ENCODE results near the gene MGMT.

The MGMT gene

DNA sequence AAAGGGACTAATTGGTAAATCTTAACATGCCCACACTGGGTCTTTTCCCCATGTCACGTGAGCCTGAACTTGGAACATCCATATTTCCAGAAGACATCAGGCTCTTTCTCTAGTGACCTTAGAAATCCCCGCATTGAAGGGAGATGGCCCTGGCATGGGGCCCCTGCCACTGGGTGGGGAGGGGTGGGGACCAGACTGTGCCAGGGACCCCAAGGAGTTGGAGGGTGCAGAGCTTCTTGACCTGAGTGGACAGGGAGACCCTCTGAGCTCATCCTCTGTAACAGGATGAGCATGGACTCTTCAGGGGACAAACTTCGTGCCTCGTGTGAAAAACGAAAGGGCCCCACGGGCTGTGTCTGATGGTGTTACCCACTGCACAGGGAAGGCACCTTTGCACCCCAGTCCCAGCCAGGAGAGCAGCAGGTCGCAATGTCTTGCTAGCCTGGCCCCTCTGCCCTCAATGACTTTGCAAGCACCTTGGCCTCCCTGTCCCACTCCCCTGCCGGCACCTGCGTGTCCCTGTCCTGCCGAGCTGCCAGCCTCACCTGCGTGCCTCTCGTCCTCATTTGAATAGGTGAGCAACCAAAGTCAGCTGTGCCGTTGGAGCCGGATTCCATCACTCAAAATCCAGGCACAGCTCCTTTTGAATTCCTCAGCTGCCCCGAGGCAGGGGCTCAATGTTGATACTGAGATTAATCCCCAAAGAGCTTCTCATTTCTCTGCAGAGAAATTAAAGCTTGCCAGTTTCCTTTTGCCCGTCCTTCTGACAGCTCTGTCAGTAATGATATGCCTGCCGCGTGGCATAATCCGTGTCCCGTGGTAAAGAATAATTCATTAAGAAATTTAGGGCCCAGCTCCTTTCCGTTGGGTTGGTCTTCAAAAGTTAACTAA, 262.1 kb downstream of the MGMT start:
- no peak for DNase-seq (ENCODE audit: low spot score)
- TF ChIP-seq, protein P1, sequence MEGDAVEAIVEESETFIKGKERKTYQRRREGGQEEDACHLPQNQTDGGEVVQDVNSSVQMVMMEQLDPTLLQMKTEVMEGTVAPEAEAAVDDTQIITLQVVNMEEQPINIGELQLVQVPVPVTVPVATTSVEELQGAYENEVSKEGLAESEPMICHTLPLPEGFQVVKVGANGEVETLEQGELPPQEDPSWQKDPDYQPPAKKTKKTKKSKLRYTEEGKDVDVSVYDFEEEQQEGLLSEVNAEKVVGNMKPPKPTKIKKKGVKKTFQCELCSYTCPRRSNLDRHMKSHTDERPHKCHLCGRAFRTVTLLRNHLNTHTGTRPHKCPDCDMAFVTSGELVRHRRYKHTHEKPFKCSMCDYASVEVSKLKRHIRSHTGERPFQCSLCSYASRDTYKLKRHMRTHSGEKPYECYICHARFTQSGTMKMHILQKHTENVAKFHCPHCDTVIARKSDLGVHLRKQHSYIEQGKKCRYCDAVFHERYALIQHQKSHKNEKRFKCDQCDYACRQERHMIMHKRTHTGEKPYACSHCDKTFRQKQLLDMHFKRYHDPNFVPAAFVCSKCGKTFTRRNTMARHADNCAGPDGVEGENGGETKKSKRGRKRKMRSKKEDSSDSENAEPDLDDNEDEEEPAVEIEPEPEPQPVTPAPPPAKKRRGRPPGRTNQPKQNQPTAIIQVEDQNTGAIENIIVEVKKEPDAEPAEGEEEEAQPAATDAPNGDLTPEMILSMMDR (IDR thresholded peaks at IDR 0.05; ENCODE audit: extremely low read depth, missing control alignments): no peak

DNA sequence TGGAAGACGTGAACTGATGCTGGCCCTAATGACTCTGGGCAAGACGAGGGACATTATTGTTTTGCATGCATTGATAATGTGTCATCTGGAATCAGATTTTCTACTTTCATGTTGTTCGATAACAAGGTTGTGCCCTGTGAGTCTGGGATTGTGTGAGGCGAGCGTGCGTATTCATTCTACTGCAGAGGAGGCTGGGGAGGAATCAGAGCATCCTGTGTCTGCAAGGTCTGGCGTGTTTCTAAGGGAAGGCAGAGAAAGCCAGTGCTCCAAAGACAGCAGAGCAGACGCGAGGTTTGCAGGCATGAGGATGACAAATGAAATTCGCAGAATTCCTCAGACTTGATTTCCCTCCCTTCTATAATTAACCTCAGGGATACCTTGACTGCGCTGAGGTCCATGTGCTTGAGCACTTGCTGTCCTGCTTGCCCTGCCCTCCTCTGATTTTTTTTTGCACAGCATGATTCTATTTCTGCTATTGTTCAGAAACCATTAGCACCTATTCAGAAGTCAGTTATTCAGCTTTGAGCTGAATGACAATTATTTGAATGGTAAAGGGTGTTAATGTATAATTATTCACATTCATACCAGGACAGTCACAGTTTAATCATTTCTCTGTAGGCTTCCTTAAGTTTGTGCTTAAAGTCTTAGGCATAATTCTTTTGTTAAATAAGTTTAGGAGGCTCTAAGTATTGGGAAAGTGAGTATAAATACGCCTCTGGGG, 263.4 kb downstream of the MGMT start:
- no peak for DNase-seq (ENCODE audit: low spot score)
- TF ChIP-seq, protein P1 (IDR thresholded peaks at IDR 0.05; ENCODE audit: extremely low read depth, missing control alignments): no peak

DNA sequence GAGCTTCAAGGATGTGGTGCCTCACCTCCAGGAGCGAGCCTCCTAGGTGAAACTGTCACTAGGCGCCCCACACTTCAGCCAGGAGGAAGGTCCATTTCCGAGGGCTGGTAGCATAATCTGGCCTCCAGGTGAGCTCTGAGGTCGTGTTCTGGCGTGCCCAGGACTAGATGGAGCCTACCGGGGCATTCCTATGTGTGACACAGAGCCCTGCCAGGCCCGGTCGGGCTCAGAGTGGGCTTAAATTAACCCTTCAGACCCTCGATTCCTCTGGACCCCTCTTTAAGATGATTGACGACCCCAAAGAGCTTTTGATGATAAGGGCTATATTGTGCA, 263.9 kb downstream of the MGMT start:
- DNase-seq (ENCODE audit: low spot score): no peak
- TF ChIP-seq, protein P1 (IDR thresholded peaks at IDR 0.05; ENCODE audit: extremely low read depth, missing control alignments): no peak

DNA sequence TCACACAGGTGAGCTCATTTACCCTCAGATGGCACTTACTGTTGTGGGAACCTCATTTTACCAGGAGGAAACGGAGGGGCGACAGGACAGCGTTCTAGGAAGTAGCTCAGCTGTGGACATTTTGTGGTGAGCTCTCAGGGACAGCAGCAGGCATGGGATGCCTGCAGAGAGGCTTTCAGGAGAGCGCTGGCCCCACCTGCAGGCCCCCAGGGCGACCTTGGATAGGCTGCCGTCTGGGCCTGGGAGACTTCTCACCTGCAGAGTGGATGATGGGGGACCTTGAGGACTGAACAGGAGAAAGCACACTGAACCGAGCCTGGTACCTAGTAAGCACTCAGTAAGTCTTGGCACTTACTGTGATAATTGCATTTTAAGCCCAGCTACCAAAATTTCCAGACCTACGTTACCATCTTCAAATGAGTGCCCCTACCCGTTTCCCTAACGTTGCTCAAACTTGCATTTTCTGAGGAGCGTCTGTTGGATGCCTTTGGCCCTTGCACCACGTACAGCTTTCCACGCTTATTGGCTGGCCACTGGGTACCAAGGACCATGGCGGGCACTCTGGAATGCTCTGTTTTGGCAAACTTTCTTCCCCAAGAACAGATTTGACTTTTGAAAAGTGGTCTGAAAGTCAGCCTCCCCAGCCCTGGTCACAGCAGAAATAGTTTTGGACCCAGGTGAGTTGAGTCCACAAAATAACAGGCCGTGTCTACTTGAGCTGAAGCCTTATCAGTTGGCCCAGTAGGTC, 273.7 kb downstream of the MGMT start:
- TF ChIP-seq, protein P1 (IDR thresholded peaks at IDR 0.05; ENCODE audit: extremely low read depth, missing control alignments): no peak
- DNase-seq (ENCODE audit: low spot score): no peak

DNA sequence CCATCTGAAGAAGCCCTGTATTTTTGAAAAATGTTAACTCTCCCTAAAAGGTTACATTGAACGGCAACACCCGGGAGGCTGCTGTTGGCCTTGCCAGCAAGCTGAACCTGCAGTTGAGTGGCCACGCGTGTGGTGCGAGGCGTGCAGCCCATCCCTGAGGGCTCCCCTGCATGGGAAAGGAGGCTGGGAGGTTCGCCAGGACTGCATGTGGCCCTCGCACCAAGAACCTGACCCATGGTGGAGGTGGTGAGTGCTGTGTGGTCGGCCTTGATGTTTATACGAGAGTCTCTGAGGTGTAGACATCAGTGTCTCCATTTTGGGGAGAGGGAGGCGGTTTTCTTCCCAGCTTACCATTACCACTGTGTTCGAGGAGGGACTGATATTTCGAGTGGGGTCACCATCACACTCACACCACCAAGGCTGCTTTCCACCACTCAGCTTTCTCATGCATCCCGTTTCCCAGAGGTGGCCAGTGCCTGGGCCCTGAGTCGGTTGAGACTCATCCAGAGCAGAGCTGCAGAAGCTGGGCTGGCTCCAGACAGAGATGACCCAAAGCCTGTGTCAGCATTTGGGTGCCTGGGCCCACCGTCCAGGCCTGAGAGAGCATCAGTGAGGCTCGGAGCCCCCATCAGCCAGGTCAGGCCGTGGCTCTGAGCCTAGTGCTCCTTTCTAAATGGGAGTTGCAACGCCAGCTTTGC, 274.4 kb downstream of the MGMT start:
- DNase-seq (ENCODE audit: low spot score): no peak
- TF ChIP-seq, protein P1 (IDR thresholded peaks at IDR 0.05; ENCODE audit: extremely low read depth, missing control alignments): no peak

DNA sequence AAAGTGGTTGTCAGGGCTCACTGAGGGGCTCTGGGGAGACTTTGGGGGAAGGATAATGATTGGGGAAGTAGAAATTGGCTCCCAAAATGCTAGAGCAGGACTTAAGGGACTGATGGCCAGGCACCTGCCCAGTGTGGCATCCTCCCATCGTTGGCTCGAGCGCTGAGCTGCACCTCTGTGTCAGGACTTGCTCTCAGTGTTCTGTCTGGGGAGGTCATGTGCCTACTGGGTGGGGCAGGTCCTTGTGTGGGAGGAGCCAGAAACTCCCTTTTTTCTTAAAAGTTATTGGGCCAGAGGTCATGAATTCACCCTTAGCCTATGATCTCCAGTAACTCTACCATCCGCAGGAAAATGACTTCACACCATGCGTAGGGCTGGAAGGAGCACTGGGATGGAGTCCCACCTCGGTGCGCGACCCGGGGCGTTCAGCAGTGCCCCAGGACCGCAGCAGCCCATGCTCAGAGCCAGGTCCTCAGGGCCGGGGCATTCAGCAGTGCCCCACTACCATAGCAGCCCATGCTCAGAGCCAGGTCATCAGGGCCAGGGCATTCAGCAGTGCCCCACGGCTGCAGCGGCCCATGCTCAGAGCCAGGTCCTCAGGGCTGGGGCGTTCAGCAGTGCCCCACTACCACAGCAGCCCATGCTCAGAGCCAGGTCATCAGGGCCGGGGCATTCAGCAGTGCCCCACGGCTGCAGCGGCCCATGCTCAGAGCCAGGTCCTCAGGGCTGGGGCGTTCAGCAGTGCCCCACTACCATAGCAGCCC, 275.1 kb downstream of the MGMT start:
- no peak for DNase-seq (ENCODE audit: low spot score)
- TF ChIP-seq, protein P1 (IDR thresholded peaks at IDR 0.05; ENCODE audit: extremely low read depth, missing control alignments): no peak

Data from GM20000 (cell line).